ENCODE results near the gene ADRA2C.

The ADRA2C gene

DNA sequence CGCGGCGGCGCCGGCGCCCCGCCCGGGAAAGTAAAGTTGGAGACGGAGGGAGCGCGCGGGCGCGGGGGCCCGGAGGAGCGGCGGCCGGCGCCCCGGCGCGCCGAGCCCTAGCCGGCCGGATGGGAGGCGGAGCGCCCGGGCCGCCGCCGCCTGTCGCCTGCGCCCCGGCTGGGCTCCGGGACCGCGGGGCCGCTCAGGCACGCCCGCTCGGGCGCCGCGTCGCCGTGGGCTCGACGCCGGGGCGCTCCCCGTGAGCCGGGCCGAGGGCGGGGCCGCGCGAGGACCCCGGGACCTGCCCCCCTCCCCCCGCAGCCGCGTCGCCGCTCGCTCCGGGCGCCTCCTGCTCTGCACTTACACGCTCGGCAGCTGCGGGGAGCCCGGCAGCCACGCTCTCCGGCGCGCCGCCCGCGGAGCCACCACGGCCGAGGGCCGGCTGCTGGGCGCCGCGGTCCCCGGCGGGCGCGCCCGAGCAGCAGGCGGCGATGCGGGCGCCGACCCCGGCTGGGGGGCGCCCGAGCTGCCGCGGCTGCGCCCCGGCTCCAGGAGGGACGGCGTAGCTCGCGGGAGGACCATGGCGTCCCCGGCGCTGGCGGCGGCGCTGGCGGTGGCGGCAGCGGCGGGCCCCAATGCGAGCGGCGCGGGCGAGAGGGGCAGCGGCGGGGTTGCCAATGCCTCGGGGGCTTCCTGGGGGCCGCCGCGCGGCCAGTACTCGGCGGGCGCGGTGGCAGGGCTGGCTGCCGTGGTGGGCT lies at the start of gene ADRA2C:
Gene ADRA2C (plus strand): TSS at position 350 of the 749 bp plus-strand sequence. CDS start 222 bp downstream, at position 572.
- Histone ChIP-seq H3K9ac (ENCODE audit: low read depth, low read length) (no peak within 1 kb of the TSS), H3K4me3 (ENCODE audit: low read depth, low read length) (peak within 1 kb of the TSS; percentile 64), H3K36me3 (ENCODE audit: control insufficient read depth, insufficient read depth, low read length) (no peaks in the 10 kb centered on the region), H3K27me3 (ENCODE audit: control insufficient read depth, insufficient read depth, low read length) (peaks cover 39% of the 10 kb centered on the region), H3K9me3 (ENCODE audit: control insufficient read depth, insufficient read depth, low read length) (no peaks in the 10 kb centered on the region), H3K27ac (ENCODE audit: low read depth, low read length) (no peak within 1 kb of the TSS), H3K4me1 (ENCODE audit: control insufficient read depth, insufficient read depth, low read length) (peaks cover 6% of the 10 kb centered on the region; the same call in 1 of the 2 replicates)

DNA sequence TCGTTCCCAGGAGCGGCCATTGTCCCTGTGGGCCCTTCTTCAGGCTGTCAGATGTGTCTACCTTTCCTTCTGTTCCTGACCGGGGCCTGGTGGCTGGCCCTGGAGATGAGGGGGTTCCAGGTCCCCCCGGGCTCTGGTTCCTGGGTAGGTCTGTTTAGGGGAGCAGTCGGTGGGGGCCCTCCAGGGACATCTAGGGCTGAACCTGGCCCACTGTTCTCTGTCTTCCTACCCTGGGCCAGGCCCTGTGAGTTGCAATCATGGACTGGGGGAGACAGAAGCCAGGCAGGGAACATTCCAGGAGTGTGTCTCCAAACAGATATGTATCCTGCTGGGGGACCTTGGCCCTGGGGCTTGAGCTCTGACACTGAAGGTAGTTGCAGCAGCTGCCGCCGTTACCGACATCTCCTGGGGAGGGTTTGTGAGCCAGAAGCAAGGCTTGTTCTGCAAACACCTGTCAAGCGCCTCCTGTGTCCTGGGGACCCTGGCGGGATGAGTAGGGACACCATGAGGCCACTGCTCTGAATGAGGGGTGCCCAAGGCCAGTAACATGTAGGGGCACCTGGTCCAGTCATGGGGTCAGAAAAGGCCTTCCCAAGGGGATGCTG lies 49.5 kb upstream of the ADRA2C start:
- H3K36me3 ChIP-seq (ENCODE audit: control insufficient read depth, insufficient read depth, low read length) = no peaks in the 10 kb centered on the region
- H3K9ac ChIP-seq (ENCODE audit: low read depth, low read length) = no peak overlapping the region
- 0 out of 2 replicates have a peak, but pooled peaks cover 2% of the 10 kb centered on the region for H3K9me3 ChIP-seq (ENCODE audit: control insufficient read depth, insufficient read depth, low read length)
- no peaks in the 10 kb centered on the region; the same call in 1 of the 2 replicates for H3K27me3 ChIP-seq (ENCODE audit: control insufficient read depth, insufficient read depth, low read length)
- no peaks in the 10 kb centered on the region for H3K4me1 ChIP-seq (ENCODE audit: control insufficient read depth, insufficient read depth, low read length)
- H3K4me3 ChIP-seq (ENCODE audit: low read depth, low read length) = no peak overlapping the region
- H3K27ac ChIP-seq (ENCODE audit: low read depth, low read length) = no peak overlapping the region

DNA sequence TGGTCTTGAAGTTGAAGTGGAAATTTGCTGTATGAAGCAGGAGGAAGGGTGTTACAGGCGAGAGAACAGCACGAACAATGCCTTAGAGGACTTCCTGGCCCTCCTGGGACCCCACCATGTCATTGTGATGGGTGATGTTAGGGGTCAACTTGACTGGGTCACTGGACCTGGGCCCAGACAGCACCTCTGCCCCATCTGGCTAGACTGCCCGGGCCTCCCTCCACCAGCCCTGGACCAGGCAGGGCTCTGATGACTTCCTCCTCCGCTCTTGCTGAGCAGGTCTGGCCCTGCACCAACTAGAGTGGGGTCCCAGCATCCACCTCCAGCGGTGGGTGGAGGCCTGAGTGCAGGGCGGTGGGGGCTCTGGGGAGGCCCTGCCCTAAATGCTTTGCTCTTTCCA lies 48.9 kb upstream of the ADRA2C start:
- Histone ChIP-seq H3K36me3 (ENCODE audit: control insufficient read depth, insufficient read depth, low read length) (no peaks in the 10 kb centered on the region), H3K27me3 (ENCODE audit: control insufficient read depth, insufficient read depth, low read length) (no peaks in the 10 kb centered on the region; the same call in 1 of the 2 replicates), H3K9me3 (ENCODE audit: control insufficient read depth, insufficient read depth, low read length) (0 out of 2 replicates have a peak, but pooled peaks cover 2% of the 10 kb centered on the region), H3K9ac (ENCODE audit: low read depth, low read length) (no peak overlapping the region), H3K4me3 (ENCODE audit: low read depth, low read length) (no peak overlapping the region), H3K4me1 (ENCODE audit: control insufficient read depth, insufficient read depth, low read length) (no peaks in the 10 kb centered on the region), H3K27ac (ENCODE audit: low read depth, low read length) (no peak overlapping the region)

DNA sequence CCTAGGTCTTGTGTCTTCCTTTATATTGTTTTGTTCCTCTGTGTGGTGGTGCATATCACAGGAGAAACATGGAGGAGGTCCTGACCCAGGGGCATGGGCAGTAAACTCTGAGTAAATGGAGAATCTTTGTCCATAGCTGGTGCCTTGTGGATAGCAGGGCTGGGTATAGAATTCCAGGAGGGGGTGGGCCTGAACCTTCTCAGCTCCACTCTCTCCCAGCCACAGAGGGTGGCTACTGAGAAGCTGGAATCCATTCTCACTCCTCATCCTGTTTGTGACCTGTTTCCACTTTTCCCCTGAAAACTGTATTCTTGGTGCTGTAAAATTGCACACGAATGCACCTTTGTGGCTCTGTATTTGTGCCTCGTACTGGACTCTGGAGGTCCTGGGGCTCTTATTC lies 47.7 kb upstream of the ADRA2C start:
- Histone ChIP-seq H3K4me1 (ENCODE audit: control insufficient read depth, insufficient read depth, low read length) (no peaks in the 10 kb centered on the region; the same call in 1 of the 2 replicates), H3K27ac (ENCODE audit: low read depth, low read length) (no peak overlapping the region), H3K9me3 (ENCODE audit: control insufficient read depth, insufficient read depth, low read length) (0 out of 2 replicates have a peak, but pooled peaks cover 2% of the 10 kb centered on the region), H3K9ac (ENCODE audit: low read depth, low read length) (no peak overlapping the region), H3K4me3 (ENCODE audit: low read depth, low read length) (no peak overlapping the region), H3K36me3 (ENCODE audit: control insufficient read depth, insufficient read depth, low read length) (no peaks in the 10 kb centered on the region), H3K27me3 (ENCODE audit: control insufficient read depth, insufficient read depth, low read length) (peaks cover 4% of the 10 kb centered on the region; the same call in 1 of the 2 replicates)

DNA sequence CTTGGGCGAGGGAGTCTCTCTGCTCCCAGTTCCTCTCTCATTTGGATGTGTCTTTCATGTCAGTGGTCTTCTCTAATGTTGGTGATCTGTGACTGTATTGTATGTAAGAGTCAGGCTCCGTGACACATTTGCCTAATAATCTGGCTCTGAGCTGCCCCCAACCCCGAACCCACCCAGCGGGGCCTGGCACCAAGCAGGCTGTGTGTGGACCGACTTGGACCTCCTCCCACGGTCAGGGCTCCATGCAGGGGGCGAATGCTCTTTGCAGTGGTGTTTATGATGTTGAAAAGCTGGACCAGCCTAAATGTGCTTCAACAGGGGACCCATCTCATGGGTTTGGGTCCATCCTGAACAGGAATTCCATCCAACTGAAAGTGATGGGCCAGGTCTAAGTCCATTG lies 47.0 kb upstream of the ADRA2C start:
- Histone ChIP-seq H3K27ac (ENCODE audit: low read depth, low read length) (no peak overlapping the region), H3K4me3 (ENCODE audit: low read depth, low read length) (no peak overlapping the region), H3K4me1 (ENCODE audit: control insufficient read depth, insufficient read depth, low read length) (peaks cover 3% of the 10 kb centered on the region; the same call in 1 of the 2 replicates), H3K9ac (ENCODE audit: low read depth, low read length) (no peak overlapping the region), H3K9me3 (ENCODE audit: control insufficient read depth, insufficient read depth, low read length) (0 out of 2 replicates have a peak, but pooled peaks cover 2% of the 10 kb centered on the region), H3K36me3 (ENCODE audit: control insufficient read depth, insufficient read depth, low read length) (no peaks in the 10 kb centered on the region), H3K27me3 (ENCODE audit: control insufficient read depth, insufficient read depth, low read length) (peaks cover 11% of the 10 kb centered on the region)

DNA sequence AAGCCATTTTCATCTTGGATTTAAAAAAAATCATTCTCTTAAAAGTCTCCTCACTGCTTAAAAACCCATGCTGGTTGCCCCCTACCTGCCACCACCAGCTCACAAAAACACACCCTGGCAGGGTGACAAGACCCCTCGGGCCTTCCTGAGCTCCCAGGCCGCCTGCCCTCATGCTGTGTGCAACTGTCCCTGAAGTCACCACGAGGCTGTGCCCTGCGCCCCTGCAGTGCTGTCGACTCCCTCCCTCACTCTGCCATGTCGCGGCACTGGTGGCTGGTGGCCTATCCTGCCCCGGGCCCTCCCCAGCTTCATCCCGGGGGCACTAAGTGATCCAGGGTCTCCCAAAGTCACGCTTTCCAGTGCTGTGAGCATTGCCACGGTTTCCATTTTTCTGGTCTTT lies 46.3 kb upstream of the ADRA2C start:
- peaks cover 18% of the 10 kb centered on the region for H3K27me3 ChIP-seq (ENCODE audit: control insufficient read depth, insufficient read depth, low read length)
- no peak overlapping the region for H3K27ac ChIP-seq (ENCODE audit: low read depth, low read length)
- peaks cover 10% of the 10 kb centered on the region; the same call in 1 of the 2 replicates for H3K4me1 ChIP-seq (ENCODE audit: control insufficient read depth, insufficient read depth, low read length)
- H3K4me3 ChIP-seq (ENCODE audit: low read depth, low read length) = no peak overlapping the region
- H3K9ac ChIP-seq (ENCODE audit: low read depth, low read length) = no peak overlapping the region
- H3K9me3 ChIP-seq (ENCODE audit: control insufficient read depth, insufficient read depth, low read length) = 0 out of 2 replicates have a peak, but pooled peaks cover 2% of the 10 kb centered on the region
- no peaks in the 10 kb centered on the region for H3K36me3 ChIP-seq (ENCODE audit: control insufficient read depth, insufficient read depth, low read length)

DNA sequence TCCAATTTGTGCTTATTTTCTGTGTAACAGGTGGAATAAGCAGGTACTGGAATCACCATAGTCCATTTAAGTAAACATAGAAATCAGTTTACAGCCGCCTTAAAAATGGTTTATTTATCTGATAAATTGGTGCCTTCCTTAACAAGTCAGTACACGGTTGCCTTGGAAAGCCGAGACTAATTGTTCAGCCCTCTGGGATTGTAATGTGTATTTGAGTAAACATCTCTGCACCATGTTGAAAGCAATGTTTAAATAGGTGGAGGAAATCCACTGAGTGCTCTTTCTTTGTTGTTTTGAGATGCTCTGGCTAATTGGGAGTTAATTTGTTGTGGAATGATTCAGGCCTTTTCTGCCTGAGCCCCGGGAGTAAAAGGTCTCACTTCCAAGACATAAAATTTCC lies 45.7 kb upstream of the ADRA2C start:
- Histone ChIP-seq H3K27me3 (ENCODE audit: control insufficient read depth, insufficient read depth, low read length) (peaks cover 24% of the 10 kb centered on the region), H3K27ac (ENCODE audit: low read depth, low read length) (no peak overlapping the region), H3K4me3 (ENCODE audit: low read depth, low read length) (no peak overlapping the region), H3K9me3 (ENCODE audit: control insufficient read depth, insufficient read depth, low read length) (0 out of 2 replicates have a peak, but pooled peaks cover 2% of the 10 kb centered on the region), H3K4me1 (ENCODE audit: control insufficient read depth, insufficient read depth, low read length) (peaks cover 16% of the 10 kb centered on the region; the same call in 1 of the 2 replicates), H3K9ac (ENCODE audit: low read depth, low read length) (no peak overlapping the region), H3K36me3 (ENCODE audit: control insufficient read depth, insufficient read depth, low read length) (no peaks in the 10 kb centered on the region)

DNA sequence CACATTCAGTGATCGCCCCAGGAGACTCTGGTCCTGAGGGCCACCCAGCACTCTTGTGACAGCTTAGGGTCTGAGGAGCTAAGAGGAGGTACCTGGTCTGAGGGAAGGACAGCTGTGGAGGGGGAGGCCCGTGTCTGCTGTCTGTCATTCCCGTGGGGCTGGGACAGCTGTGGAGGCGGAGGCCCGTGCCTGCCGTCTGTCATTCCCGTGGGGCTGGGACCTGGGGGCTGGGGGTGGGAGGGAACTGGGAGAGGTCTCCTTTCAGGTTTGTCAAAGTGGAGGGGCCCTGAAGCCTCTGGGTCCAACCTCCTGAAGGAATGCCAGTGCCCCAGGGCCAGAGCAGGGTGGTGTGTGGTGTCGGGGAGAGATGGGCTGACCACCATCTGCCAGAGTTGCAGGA lies 45.0 kb upstream of the ADRA2C start:
- H3K4me1 ChIP-seq (ENCODE audit: control insufficient read depth, insufficient read depth, low read length) = peaks cover 18% of the 10 kb centered on the region; the same call in 1 of the 2 replicates
- no peak overlapping the region for H3K4me3 ChIP-seq (ENCODE audit: low read depth, low read length)
- 0 out of 2 replicates have a peak, but pooled peaks cover 2% of the 10 kb centered on the region for H3K9me3 ChIP-seq (ENCODE audit: control insufficient read depth, insufficient read depth, low read length)
- H3K9ac ChIP-seq (ENCODE audit: low read depth, low read length) = no peak overlapping the region
- H3K27me3 ChIP-seq (ENCODE audit: control insufficient read depth, insufficient read depth, low read length) = peaks cover 28% of the 10 kb centered on the region
- H3K27ac ChIP-seq (ENCODE audit: low read depth, low read length) = no peak overlapping the region
- H3K36me3 ChIP-seq (ENCODE audit: control insufficient read depth, insufficient read depth, low read length) = no peaks in the 10 kb centered on the region

DNA sequence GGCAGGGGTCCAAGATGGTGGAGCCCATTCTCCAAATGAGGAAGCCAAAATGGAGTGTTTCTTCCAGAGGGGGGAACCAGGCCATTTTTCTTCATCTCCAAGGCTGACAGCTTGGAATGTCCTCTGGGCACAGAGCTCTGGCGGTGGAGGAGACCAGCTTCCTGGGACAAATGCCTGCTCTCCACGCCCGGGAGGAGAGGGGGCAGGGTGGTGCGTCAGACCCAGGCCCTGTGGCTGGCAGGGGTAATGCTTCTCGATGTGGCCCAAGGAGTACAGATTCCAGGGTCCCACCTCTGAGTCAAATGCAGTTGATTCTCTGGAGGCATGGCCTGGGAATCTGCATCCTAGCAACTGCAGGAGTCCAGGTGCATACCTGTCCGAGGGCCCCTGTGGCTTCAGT lies 44.6 kb upstream of the ADRA2C start:
- H3K4me1 ChIP-seq (ENCODE audit: control insufficient read depth, insufficient read depth, low read length) = peaks cover 18% of the 10 kb centered on the region; the same call in 1 of the 2 replicates
- no peak overlapping the region for H3K4me3 ChIP-seq (ENCODE audit: low read depth, low read length)
- H3K27ac ChIP-seq (ENCODE audit: low read depth, low read length) = no peak overlapping the region
- no peaks in the 10 kb centered on the region for H3K36me3 ChIP-seq (ENCODE audit: control insufficient read depth, insufficient read depth, low read length)
- no peak overlapping the region for H3K9ac ChIP-seq (ENCODE audit: low read depth, low read length)
- 0 out of 2 replicates have a peak, but pooled peaks cover 2% of the 10 kb centered on the region for H3K9me3 ChIP-seq (ENCODE audit: control insufficient read depth, insufficient read depth, low read length)
- peaks cover 33% of the 10 kb centered on the region for H3K27me3 ChIP-seq (ENCODE audit: control insufficient read depth, insufficient read depth, low read length)

DNA sequence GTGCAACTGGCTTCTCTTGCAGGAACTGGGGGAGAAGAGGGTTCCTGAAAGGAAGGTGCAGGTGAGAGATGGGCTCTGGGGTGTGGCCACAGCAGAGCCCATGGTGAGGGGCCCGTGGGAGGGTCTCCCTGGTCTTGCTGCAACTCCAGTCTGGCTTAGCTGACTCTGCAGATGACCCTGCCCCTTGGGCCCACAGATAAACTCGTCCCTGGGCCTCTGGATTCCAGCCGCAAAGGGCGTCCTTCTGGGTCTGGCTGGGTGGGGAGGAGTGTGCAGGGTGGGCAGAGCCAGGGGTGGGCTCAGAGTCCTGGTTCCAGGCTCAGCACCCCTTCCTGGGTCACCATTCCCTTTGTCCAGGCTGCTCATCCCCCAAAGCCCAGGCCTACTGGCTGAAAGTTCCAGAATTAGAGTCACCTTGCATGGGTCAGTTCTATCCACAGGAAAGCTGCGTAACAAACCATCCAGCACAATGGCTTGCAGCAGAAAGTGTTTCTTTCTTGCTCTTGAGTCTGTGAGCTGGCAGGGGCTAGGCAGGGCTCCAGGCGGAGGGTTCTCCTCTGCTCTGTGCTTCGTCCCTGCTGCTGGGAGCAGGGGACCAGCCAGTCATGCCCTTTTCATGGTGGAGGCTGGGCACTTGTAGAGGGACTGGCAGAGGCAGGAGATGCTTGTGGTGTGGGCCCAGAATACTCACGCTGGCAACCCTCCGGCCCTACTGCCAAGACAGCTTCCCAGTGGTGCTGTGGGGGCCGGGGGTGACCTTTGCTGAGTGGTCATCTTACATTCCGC lies 43.5 kb upstream of the ADRA2C start:
- no peak overlapping the region for H3K4me3 ChIP-seq (ENCODE audit: low read depth, low read length)
- no peak overlapping the region for H3K9ac ChIP-seq (ENCODE audit: low read depth, low read length)
- peaks cover 35% of the 10 kb centered on the region for H3K27me3 ChIP-seq (ENCODE audit: control insufficient read depth, insufficient read depth, low read length)

More for the DNA sequence above, 43.5 kb upstream of the ADRA2C start:
- peaks cover 18% of the 10 kb centered on the region; the same call in 1 of the 2 replicates for H3K4me1 ChIP-seq (ENCODE audit: control insufficient read depth, insufficient read depth, low read length)
- H3K27ac ChIP-seq (ENCODE audit: low read depth, low read length) = no peak overlapping the region
- no peaks in the 10 kb centered on the region for H3K36me3 ChIP-seq (ENCODE audit: control insufficient read depth, insufficient read depth, low read length)
- 0 out of 2 replicates have a peak, but pooled peaks cover 2% of the 10 kb centered on the region for H3K9me3 ChIP-seq (ENCODE audit: control insufficient read depth, insufficient read depth, low read length)
